WTC11 (cell line): ENCODE results near the gene COL6A5. TPM values are rescaled to one million over a fixed set of nuclear protein-coding genes. Genes with fewer than 3 reads are reported as not detected.

Source experiments
- ATAC-seq: fragments of 200-7000 bp; cut with Tn5 transposase; 2 replicates; pipeline ENCODE4 v1.10.0; 2021; ENCODE audit warnings: mild to moderate bottlenecking, moderate library complexity
- Bru-seq: library from RNA; stranded (reverse); fragments of 400-500 nt; gene quantifications from one replicate; lab custom pipeline; 2021; lab: Mats Ljungman, UMichigan
- CTCF ChIA-PET: fragments of 300-600 bp; sonication (Branson Sonifier 250); formaldehyde crosslinking; loops from one replicate; lab custom pipeline; 2021; ENCODE audit warnings: antibody characterized with exemption; lab: Charles Lee
- POLR2A ChIA-PET: fragments of 350-600 bp; sonication (Branson Sonifier 250); formaldehyde crosslinking; loops from one replicate; lab custom pipeline; 2021; ENCODE audit warnings: antibody characterized with exemption; lab: Charles Lee
- DNase-seq: peaks from one replicate; pipeline ENCODE4 v3.0.0; 2021; ENCODE audit warnings: low spot score
- H3K27ac Mint-ChIP-seq: 2 replicates; pipeline ENCODE4 v1.8.0; 2021; ENCODE audit warnings: mixed read lengths
- H3K27me3 Mint-ChIP-seq: 2 replicates; pipeline ENCODE4 v1.8.0; 2021; ENCODE audit warnings: low read depth, mild to moderate bottlenecking, moderate library complexity, mixed read lengths
- H3K36me3 Mint-ChIP-seq: 2 replicates; pipeline ENCODE4 v1.8.0; 2021; ENCODE audit warnings: mixed read lengths
- H3K4me1 Mint-ChIP-seq: 2 replicates; pipeline ENCODE4 v1.8.0; 2022; ENCODE audit warnings: mixed read lengths
- H3K4me3 Mint-ChIP-seq: 2 replicates; pipeline ENCODE4 v1.8.0; 2021; ENCODE audit warnings: mild to moderate bottlenecking, moderate library complexity, mixed read lengths
- H3K9me3 Mint-ChIP-seq: 2 replicates; pipeline ENCODE4 v1.8.0; 2021; ENCODE audit warnings: mixed read lengths
- ATF2 ChIP-seq: sonication (generic); formaldehyde crosslinking; IDR thresholded peaks from 2 replicates; pipeline ENCODE4 v1.8.1; 2022; ENCODE audit warnings: low read depth, missing genetic modification reagents, borderline replicate concordance
- CDX4 ChIP-seq: fragments of 250-450 bp; sonication (Bioruptor Pico); IDR thresholded peaks from 2 replicates; pipeline ENCODE4 v1.9.0; 2021; ENCODE audit warnings: moderate library complexity, mild to moderate bottlenecking, inconsistent platforms, borderline replicate concordance
- E2F5 ChIP-seq: sonication (generic); formaldehyde crosslinking; IDR thresholded peaks from 2 replicates; pipeline ENCODE4 v1.8.1; 2022; ENCODE audit warnings: mild to moderate bottlenecking, moderate library complexity, missing genetic modification reagents
- FOXJ3 ChIP-seq: sonication (generic); formaldehyde crosslinking; IDR thresholded peaks from 2 replicates; pipeline ENCODE4 v1.9.0; 2021; ENCODE audit warnings: missing genetic modification reagents, mild to moderate bottlenecking, borderline replicate concordance
- FOXK1 ChIP-seq: sonication (generic); formaldehyde crosslinking; IDR thresholded peaks from 2 replicates; pipeline ENCODE4 v1.8.0; 2022; ENCODE audit warnings: mild to moderate bottlenecking, moderate library complexity, missing genetic modification reagents
- RELA ChIP-seq: sonication (generic); formaldehyde crosslinking; IDR thresholded peaks from 2 replicates; pipeline ENCODE4 v1.8.1; 2022; ENCODE audit warnings: missing genetic modification reagents, mild to moderate bottlenecking, borderline replicate concordance
- ZNF423 ChIP-seq: fragments of 250-450 bp; sonication (Bioruptor Pico); IDR thresholded peaks from 2 replicates; pipeline ENCODE4 v2.1.2; 2022; ENCODE audit warnings: mild to moderate bottlenecking, moderate library complexity
- ZNF532 ChIP-seq: fragments of 250-450 bp; sonication (Bioruptor Pico); IDR thresholded peaks from 2 replicates; pipeline ENCODE4 v1.9.0; 2021; ENCODE audit warnings: mild to moderate bottlenecking, borderline replicate concordance
- long read RNA-seq, 3 experiments: library from RNA in 1 of 3; library from capped mRNA in 1 of 3; library from polyadenylated mRNA in 1 of 3; unstranded in 2 of 3; stranded (forward) in 1 of 3; transcript quantifications; one replicate each; pipeline ENCODE4 v2.0.0, GENCODE V29; 2021
- total RNA-seq: library from RNA; stranded (reverse); gene quantifications from 3 replicates; pipeline ENCODE4 v1.2.3, GENCODE V29; 2021
- TF ChIP-seq, protein P1 (sequence below): sonication (generic); formaldehyde crosslinking; IDR thresholded peaks from 2 replicates; pipeline ENCODE4 v1.8.0; 2022; ENCODE audit warnings: mild to moderate bottlenecking, missing genetic modification reagents
- TF ChIP-seq, protein P2 (sequence below): sonication (generic); formaldehyde crosslinking; IDR thresholded peaks from 2 replicates; pipeline ENCODE4 v1.8.1; 2023; ENCODE audit warnings: mild to moderate bottlenecking, missing genetic modification reagents, moderate library complexity

The COL6A5 gene, protein sequence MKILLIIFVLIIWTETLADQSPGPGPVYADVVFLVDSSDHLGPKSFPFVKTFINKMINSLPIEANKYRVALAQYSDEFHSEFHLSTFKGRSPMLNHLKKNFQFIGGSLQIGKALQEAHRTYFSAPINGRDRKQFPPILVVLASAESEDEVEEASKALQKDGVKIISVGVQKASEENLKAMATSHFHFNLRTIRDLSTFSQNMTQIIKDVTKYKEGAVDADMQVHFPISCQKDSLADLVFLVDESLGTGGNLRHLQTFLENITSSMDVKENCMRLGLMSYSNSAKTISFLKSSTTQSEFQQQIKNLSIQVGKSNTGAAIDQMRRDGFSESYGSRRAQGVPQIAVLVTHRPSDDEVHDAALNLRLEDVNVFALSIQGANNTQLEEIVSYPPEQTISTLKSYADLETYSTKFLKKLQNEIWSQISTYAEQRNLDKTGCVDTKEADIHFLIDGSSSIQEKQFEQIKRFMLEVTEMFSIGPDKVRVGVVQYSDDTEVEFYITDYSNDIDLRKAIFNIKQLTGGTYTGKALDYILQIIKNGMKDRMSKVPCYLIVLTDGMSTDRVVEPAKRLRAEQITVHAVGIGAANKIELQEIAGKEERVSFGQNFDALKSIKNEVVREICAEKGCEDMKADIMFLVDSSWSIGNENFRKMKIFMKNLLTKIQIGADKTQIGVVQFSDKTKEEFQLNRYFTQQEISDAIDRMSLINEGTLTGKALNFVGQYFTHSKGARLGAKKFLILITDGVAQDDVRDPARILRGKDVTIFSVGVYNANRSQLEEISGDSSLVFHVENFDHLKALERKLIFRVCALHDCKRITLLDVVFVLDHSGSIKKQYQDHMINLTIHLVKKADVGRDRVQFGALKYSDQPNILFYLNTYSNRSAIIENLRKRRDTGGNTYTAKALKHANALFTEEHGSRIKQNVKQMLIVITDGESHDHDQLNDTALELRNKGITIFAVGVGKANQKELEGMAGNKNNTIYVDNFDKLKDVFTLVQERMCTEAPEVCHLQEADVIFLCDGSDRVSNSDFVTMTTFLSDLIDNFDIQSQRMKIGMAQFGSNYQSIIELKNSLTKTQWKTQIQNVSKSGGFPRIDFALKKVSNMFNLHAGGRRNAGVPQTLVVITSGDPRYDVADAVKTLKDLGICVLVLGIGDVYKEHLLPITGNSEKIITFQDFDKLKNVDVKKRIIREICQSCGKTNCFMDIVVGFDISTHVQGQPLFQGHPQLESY (N-terminal part only)
- total RNA-seq (0.02 to 0.05 TPM in 2 of 3 replicates, not detected in the other), Bru-seq, nascent RNA (percentile 5 among the genes with signal in this experiment)
- long read RNA-seq, experiment 1, partial matches to known transcripts: 0 of 1 reads
- long read RNA-seq, experiment 1, other reads (novel, unspliced or antisense): 1 of 1 reads
- long read RNA-seq, experiment 2: 0 reads
- long read RNA-seq, experiment 3: 0 reads

- ChIA-PET CTCF (interaction anchor here (0.9 to 2.1 kb wide), 3 partner anchors 70 to 193 kb away, joined by 3 to 8 read pairs (median 5); no protein-coding TSS in a partner anchor), POLR2A (no interaction called here)
- DNase-seq: peak; percentile 53
Measured at GRCh38 chr3:130345487-130346079, at the start of gene COL6A5. Gene COL6A5 (plus strand): TSS chr3:130345672. CDS start chr3:130373639, 27,967 bp downstream.

GRCh38 chr3:130299531-130299930 is 45.9 kb upstream of the COL6A5 start:
- H3K27ac Mint-ChIP-seq: no peak overlapping the region
- no peak overlapping the region for H3K4me3 Mint-ChIP-seq

More at GRCh38 chr3:130345487-130346079, at the start of gene COL6A5:
- Mint-ChIP-seq H3K4me1 (peaks cover 10% of the 10 kb centered on the region), H3K27me3 (peaks cover 51% of the 10 kb centered on the region), H3K36me3 (no peaks in the 10 kb centered on the region), H3K9me3 (0 out of 2 replicates have a peak, but pooled peaks cover 7% of the 10 kb centered on the region), H3K4me3 (peak within 1 kb of the TSS; percentile 70), H3K27ac (no peak within 1 kb of the TSS)
- ATAC-seq: peak; percentile 93
- TF ChIP-seq ZNF423 (peak; percentile 67), CDX4 (CRISPR knock-in tag) (no peak), E2F5 (CRISPR knock-in tag) (no peak), RELA (CRISPR knock-in tag) (no peak), FOXJ3 (CRISPR knock-in tag) (no peak)
- TF ChIP-seq, protein P1, sequence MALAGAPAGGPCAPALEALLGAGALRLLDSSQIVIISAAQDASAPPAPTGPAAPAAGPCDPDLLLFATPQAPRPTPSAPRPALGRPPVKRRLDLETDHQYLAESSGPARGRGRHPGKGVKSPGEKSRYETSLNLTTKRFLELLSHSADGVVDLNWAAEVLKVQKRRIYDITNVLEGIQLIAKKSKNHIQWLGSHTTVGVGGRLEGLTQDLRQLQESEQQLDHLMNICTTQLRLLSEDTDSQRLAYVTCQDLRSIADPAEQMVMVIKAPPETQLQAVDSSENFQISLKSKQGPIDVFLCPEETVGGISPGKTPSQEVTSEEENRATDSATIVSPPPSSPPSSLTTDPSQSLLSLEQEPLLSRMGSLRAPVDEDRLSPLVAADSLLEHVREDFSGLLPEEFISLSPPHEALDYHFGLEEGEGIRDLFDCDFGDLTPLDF (CRISPR knock-in tag): no peak
- TF ChIP-seq, protein P2, sequence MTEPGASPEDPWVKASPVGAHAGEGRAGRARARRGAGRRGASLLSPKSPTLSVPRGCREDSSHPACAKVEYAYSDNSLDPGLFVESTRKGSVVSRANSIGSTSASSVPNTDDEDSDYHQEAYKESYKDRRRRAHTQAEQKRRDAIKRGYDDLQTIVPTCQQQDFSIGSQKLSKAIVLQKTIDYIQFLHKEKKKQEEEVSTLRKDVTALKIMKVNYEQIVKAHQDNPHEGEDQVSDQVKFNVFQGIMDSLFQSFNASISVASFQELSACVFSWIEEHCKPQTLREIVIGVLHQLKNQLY: no peak

More at GRCh38 chr3:130299531-130299930, 45.9 kb upstream of the COL6A5 start:
- POLR2A ChIA-PET: no interaction called here
- Mint-ChIP-seq H3K36me3 (peaks cover 10% of the 10 kb centered on the region; the same call in 1 of the 2 replicates), H3K9me3 (peaks cover 27% of the 10 kb centered on the region), H3K4me1 (no peaks in the 10 kb centered on the region), H3K27me3 (no peaks in the 10 kb centered on the region; the same call in 1 of the 2 replicates)
- CTCF ChIA-PET: interaction anchor here (0.9 kb wide), 1 partner anchor 24 kb away, joined by 3 read pairs; no protein-coding TSS in a partner anchor
- TF ChIP-seq FOXK1 (CRISPR knock-in tag): no peak
- no peak for TF ChIP-seq ZNF532 (CRISPR knock-in tag)
- no peak for TF ChIP-seq ATF2 (CRISPR knock-in tag)
- no peak for DNase-seq
- no peak for ATAC-seq
